Measurements from ENCODE around the gene GTF3C1. TPM values are rescaled to one million over a fixed set of nuclear protein-coding genes. Genes with fewer than 3 reads are reported as not detected.

The GTF3C1 gene
- total and polyA plus RNA-seq, 2 of the 8 experiments (the other 6 are each of a cell fraction or from before 2014, with no cell fraction given) = 89.3 to 126 TPM

- Histone ChIP-seq H2BK15ac (ENCODE audit: low read length) (no peak overlapping the region), H4K8ac (ENCODE audit: extremely low read depth, insufficient read depth, low read length) (no peak overlapping the region; the same call in 1 of the 2 replicates), H2BK5ac (ENCODE audit: low read depth, low read length) (no peak overlapping the region), H3K36me3 (ENCODE audit: control insufficient read depth in 2 of 4, insufficient read depth in 4 of 4, low read length in 3 of 4) (peaks cover 22 to 56% (median 43%) of the 10 kb centered on the region in 4 experiments; a peak in 7 of 8 replicates), H3K4ac (replicated peaks; ENCODE audit: insufficient read length, low read depth, low read length) (no peak overlapping the region), H3K27ac (ENCODE audit: low read depth, low read length) (no peak overlapping the region), H3K23ac (ENCODE audit: insufficient read length) (no peak overlapping the region), H2AFZ (ENCODE audit: low read length) (no peak overlapping the region), H2BK20ac (ENCODE audit: low read length) (no peak overlapping the region), H2BK120ac (replicated peaks; ENCODE audit: low read depth, low read length) (no peak overlapping the region), H4K20me1 (replicated peaks in 1 of 2; ENCODE audit: control insufficient read depth in 1 of 2, insufficient read depth in 2 of 2, low read length in 2 of 2) (peaks cover 2 to 14% of the 10 kb centered on the region in 2 experiments), H3K4me3 (ENCODE audit: extremely low read depth in 1 of 4, insufficient read depth in 2 of 4, low read depth in 3 of 4, low read length in 4 of 4) (no peak overlapping the region), H2AK5ac (ENCODE audit: low read depth, low read length) (no peak overlapping the region), H4K91ac (replicated peaks; ENCODE audit: insufficient read length, low read length) (no peak overlapping the region), H3K4me2 (ENCODE audit: insufficient read depth in 1 of 2, low read depth in 2 of 2, low read length in 2 of 2) (no peak overlapping the region), H3K56ac (replicated peaks; ENCODE audit: insufficient read length, low read depth, low read length) (no peak overlapping the region), H3K79me1 (ENCODE audit: low read depth, low read length) (no peaks in the 10 kb centered on the region), H3K79me2 (ENCODE audit: control insufficient read depth in 1 of 2, insufficient read depth in 2 of 2, low read length in 2 of 2) (no peaks in the 10 kb centered on the region), H3K23me2 (ENCODE audit: low read depth, low read length) (peaks cover 4% of the 10 kb centered on the region; the same call in 1 of the 2 replicates), H3K4me1 (replicated peaks in 1 of 4; ENCODE audit: control insufficient read depth in 3 of 4, insufficient read depth in 4 of 4, low read length in 3 of 4) (no peaks in the 10 kb centered on the region; a peak in 1 of 7 replicates), H3K18ac (ENCODE audit: extremely low read depth, low read length) (no peak overlapping the region), H3K9me3 (ENCODE audit: insufficient read depth in 2 of 2, low read depth in 1 of 2, low read length in 1 of 2) (no peaks in the 10 kb centered on the region), H4K5ac (ENCODE audit: insufficient read length, low read depth, low read length) (no peak overlapping the region), H2BK12ac (ENCODE audit: low read depth, low read length) (no peak overlapping the region), H3K9ac (replicated peaks in 1 of 4; ENCODE audit: extremely low read depth in 1 of 4, low read depth in 3 of 4, low read length in 3 of 4) (no peak overlapping the region), H3K14ac (ENCODE audit: insufficient read length) (no peak overlapping the region), H3K27me3 (replicated peaks in 1 of 4; ENCODE audit: control insufficient read depth in 3 of 4, extremely low read depth in 1 of 4, insufficient read depth in 3 of 4, low read length in 3 of 4) (no peaks in the 10 kb centered on the region)
- CTCF ChIA-PET (ENCODE audit: partially characterized antibody) = interaction anchor here (0.9 to 1.4 kb wide), 7 partner anchors 9 to 283 kb away, joined by 3 to 4 read pairs (median 3); no protein-coding TSS in a partner anchor
- FAIRE-seq (no peak), DNase-seq (ENCODE audit: low read depth in 1 of 2, low spot score in 2 of 2) (no peak)
- WGBS, 2 experiments (ENCODE audit: extremely low coverage in 1 of 2, insufficient coverage in 1 of 2, insufficient read length in 1 of 2, insufficient replicate concordance in 2 of 2, low coverage in 1 of 2, low lambda C conversion rate in 2 of 2, missing lambda C conversion rate in 1 of 2) = 89% methylated on average over 18 of the region's 18 CpGs; no CpG with 5 or more reads in 1 of the 2 experiments
- POLR2A ChIA-PET (ENCODE audit: partially characterized antibody) = interaction anchor here (0.8 to 1.3 kb wide), 2 partner anchors 11 to 63 kb away, joined by 3 to 4 read pairs; no protein-coding TSS in a partner anchor
These were observed 87.4 kb downstream of the GTF3C1 start for GRCh38 chr16:27462200-27462845.
